Endometrial microvascular endothelial cells (primary cell): ENCODE results near the gene BTBD7. TPM values are rescaled to one million over a fixed set of nuclear protein-coding genes. Genes with fewer than 3 reads are reported as not detected.
"Not testable (repeated sequence)": the region's sequence is repeated elsewhere in the genome, so short reads cannot be mapped to it uniquely, and the experiment has no call there.

ENCODE experiments used
- in situ Hi-C: cut with HindIII; loops from 2 replicates; pipeline ENCODE4 v1.10.0; 2017; ENCODE audit warnings: low sequenced_read_pairs, low pct_unique_long_range_greater_than_20kb; ENCODE audit errors: inconsistent ontology term
- total RNA-seq: library from RNA; depleted of rRNA; stranded (reverse); fragments of >200 nt; gene quantifications from one replicate; pipeline ENCODE4 v1.2.3, GENCODE V29; 2015; ENCODE audit errors: inconsistent ontology term

BTBD7 gene
- 18.1 TPM for total RNA-seq

- in situ Hi-C loops = no loop called here
Measured at GRCh38 chr14:93332853-93333630, at the start of gene BTBD7. TSS of gene BTBD7 (minus strand) at chr14:93333036. CDS start at chr14:93296051, 36,985 bp downstream.

GRCh38 chr14:93381644-93382043, 48.8 kb upstream of the BTBD7 start:
- in situ Hi-C loops = no loop called here

GRCh38 chr14:93379831-93380230, 47.0 kb upstream of the BTBD7 start:
- in situ Hi-C loops = no loop called here

- in situ Hi-C loops = no loop called here
Measured at GRCh38 chr14:93375673-93376156, 42.9 kb upstream of the BTBD7 start.

- in situ Hi-C loops = no loop called here
Measured at GRCh38 chr14:93369713-93370266, 37.0 kb upstream of the BTBD7 start.

GRCh38 chr14:93368996-93369712, 36.3 kb upstream of the BTBD7 start:
- in situ Hi-C loops = no loop called here

GRCh38 chr14:93354873-93355272, 22.0 kb upstream of the BTBD7 start:
- in situ Hi-C loops = not testable (repeated sequence)

- in situ Hi-C loops = no loop called here
Measured at GRCh38 chr14:93348292-93348691, 15.5 kb upstream of the BTBD7 start.

GRCh38 chr14:93347850-93348249, 15.0 kb upstream of the BTBD7 start:
- in situ Hi-C loops = no loop called here

- in situ Hi-C loops = no loop called here
Measured at GRCh38 chr14:93346926-93347721, 14.3 kb upstream of the BTBD7 start, which contains the start of gene COX8C. TSS of gene COX8C (plus strand) at chr14:93347182. CDS start at chr14:93347269, 87 bp downstream.

- in situ Hi-C loops = no loop called here
Measured at GRCh38 chr14:93343797-93344196, 11.0 kb upstream of the BTBD7 start.

GRCh38 chr14:93343266-93343665, 10.4 kb upstream of the BTBD7 start:
- in situ Hi-C loops = no loop called here

GRCh38 chr14:93337884-93338283, 5.0 kb upstream of the BTBD7 start:
- in situ Hi-C loops = no loop called here

GRCh38 chr14:93337143-93337753, 4.4 kb upstream of the BTBD7 start:
- in situ Hi-C loops = no loop called here

GRCh38 chr14:93333631-93334103, 831 bp upstream of the BTBD7 start:
- in situ Hi-C loops = no loop called here

GRCh38 chr14:93332397-93332852, 411 bp downstream of the BTBD7 start:
- in situ Hi-C loops = no loop called here

- in situ Hi-C loops = no loop called here
Measured at GRCh38 chr14:93331728-93332396, 974 bp downstream of the BTBD7 start.
